Activated T-cell treated with anti-CD3 and anti-CD28 coated beads, Interleukin-2, amount 50 U/mL, for 48 hours (primary cell): ENCODE data around the gene PAIP1.
"Not testable (repeated sequence)": the region's sequence is repeated elsewhere in the genome, so short reads cannot be mapped to it uniquely, and the experiment has no call there.

Experiments
- DNase-seq, 2 experiments: peaks; one replicate each; pipeline ENCODE4 v3.0.0-alpha.2; 2020

Gene PAIP1

DNA sequence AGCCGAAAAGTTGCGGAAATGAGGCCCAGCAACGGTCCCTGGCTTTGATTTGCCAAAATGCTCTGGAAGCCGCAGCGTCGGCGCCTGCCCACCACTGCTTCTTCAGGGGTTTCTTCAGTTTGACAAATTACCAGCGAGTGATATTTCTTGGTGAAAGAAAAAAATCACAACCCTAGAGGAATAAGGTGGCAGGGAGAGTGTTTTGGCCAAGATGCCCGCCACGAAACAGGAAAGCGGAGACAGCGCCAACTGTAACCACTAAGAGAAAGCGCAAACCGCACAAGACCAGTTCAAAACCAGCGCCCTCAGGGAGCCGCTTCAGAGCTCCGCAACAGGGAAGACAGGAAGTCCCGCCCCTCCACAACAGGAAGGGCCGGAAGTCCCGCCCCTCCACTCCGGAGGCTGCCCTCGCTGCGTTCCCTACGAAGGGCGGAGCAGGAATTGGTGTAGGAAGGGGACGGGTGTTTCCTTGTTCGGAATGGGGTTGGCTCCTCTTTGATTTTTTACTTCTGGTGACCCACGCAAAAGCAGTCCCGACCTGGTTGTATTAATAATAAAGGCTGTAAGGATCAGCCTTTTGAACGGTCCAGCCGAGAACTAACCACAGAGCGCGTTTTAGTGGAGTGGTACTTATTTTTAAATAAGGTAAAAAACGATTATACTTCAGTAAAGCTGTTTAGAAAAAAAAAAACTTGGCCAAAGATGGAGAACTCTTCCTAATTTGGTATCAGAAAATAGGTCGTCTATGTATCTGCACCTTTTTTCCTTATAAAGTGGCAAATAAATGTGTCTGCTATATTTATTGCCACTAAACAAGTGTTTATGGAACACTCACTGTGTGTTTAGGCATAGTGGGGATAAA lies 41.8 kb downstream of the PAIP1 start, which contains the start of gene C5orf34:
Gene C5orf34 (minus strand): TSS at position 333 of the 862 bp plus-strand sequence. CDS start 5,809 bp downstream, outside the sequence.
- peak; percentile 94 to 97 for DNase-seq

DNA sequence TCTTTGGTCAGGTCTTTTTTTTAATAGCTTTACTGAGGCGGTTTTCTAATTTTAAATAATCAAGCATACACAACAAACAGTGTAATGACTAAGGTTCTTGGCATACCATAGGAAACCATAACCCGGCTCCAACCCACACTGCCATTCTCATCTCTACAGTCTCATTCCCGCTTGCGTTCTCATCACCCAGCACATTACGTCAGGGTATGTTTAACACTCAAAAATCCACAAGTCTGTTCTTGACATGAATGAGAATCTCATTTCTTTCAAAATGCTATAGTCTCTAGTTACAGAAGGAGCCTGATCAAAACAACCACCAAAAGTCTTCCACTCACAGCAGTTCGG lies 42.4 kb downstream of the PAIP1 start:
- no peak for DNase-seq

DNA sequence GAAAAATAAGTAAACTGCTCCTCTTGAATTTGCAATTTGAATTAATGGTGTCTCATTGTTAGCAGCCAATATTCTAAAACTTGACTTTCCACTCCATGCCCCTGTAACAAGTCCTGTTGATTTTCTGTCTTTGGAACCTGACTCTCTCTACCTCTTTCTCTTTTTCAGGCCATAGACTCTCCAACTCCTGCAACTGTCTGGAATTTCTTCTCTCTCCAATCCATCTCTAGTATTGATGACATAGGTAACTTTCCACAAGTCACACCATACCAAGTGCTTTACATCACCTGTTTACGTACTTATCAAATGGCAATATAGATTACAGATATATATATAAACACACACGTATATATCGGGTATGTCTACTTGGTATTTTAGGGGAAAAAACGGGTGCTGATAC lies 42.9 kb downstream of the PAIP1 start:
- DNase-seq: no peak

DNA sequence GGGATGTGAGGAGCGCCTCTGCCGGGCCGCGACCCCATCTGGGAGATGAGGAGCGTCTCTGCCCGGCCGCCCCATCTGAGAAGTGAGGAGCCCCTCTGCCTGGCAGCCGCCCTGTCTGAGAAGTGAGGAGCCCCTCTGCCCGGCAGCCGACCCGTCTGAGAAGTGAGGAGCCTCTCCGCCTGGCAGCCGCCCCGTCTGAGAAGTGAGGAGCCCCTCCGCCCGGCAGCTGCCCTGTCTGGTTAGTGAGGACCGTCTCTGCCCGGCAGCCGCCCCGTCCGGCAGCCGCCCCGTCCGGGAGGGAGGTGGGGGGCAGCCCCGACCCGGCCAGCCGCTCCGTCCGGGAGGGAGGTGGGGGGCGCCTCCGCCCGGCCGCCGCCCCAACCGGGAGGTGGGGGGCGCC lies 45.8 kb downstream of the PAIP1 start:
- DNase-seq: not testable (repeated sequence)

DNA sequence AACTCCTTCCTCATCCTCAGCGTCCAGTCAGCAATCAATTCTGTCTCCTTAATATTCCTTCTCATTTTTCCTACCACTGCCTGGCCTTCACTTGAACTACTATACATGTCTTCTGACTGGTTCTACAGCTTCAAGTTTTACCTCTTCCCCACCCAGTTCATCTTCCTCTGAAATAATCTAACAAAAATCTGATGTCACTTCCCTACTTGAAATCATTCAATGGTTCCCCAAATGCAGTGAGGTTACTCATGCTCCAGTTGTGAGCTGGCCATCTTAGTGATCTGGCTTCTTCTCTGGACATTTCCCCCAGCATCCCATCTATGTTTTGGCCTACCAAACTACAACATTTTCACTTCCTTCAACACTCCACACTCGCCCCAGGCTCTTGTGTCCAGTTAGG lies 58.3 kb downstream of the PAIP1 start:
- DNase-seq: no peak

DNA sequence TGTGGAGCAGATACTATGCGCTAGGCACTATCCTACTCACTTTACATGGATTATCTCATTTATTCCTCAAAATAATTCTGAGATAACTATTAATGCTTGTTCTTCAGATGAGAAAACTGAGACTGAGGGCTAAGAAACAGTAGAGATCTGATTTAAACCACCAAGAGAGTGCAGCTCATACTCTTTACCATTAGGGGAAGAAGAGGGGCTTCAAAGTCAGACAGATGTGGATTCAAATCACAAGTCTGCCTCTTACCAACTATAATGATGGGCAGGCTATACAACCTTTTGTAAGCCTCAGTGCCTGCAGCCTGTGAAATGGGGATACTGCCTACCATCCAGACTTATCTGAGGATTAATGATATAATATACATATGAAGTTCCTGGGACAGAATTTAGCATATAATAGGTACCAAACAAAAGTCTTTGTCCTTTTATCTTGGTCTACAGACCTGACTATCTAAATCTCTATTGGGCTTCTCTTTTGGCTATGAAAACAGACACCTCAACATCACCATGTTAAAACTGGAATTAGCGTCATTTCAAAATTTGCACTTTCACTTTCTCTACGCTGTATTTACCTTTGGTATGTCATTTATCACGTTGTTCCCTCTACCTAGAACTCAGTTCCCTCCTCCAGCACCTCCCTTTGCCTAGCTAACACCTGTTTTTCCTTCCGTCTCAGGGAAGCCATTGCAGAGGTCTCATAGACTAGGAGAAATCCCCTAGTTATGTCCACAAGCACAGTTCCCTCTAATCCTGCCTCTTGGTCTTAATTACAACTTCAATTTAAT lies 59.4 kb downstream of the PAIP1 start:
- DNase-seq: no peak

DNA sequence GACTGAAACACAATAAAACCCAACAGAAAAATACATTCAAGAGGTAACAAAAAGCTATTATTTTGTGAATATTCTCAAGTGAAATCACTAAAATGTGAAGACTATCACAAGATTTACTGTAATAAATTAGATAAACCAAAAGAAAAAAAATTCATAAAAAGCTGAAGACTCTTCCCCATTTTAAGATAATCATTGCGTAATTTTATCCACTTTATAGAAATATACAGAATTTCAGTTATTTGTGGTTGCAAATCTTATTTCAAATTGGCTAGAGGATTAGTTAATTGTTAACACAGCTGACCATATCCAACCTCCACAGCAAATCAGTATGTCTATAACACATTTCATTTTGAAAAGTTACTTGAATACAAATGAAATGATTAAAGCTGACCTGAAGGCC lies 65.6 kb downstream of the PAIP1 start:
- DNase-seq: no peak

DNA sequence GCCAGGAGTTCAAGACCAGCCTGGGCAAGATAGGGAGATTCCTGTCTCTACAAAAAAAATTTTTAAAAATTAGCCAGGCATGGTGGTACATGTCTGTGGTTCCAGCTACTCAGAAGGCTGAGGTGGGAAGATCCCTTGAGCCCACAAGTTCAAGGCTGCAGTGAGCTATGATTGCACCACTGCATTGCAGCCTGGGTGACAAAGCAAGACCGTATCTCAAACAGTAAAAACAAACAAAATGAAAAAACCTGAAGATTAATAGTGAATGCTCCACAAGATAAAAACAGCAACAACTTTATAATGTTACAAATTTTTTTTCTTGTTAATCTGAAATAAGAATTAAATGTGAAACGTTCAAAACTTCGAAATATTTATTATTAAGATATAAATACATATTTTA lies 70.5 kb downstream of the PAIP1 start:
- DNase-seq: no peak

DNA sequence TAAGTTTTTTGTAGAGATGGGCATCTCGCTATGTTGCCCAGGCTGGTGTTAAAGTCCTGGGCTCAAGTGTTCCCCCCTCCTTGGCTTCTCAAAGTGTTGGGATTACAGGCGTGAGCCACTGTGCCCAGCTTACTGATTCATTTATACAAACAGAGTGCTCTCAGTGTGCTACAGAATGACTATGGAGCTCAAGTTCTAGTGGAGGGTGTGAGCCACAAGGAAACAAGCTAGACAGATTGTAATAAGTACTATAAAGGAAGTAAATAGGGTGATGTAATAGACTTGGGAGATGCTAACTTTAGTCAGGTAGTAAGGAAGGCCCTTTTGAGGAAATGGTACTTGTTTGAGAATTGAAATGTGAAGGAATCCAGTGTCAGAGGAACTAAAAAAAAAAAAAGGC lies 71.5 kb downstream of the PAIP1 start:
- no peak for DNase-seq

DNA sequence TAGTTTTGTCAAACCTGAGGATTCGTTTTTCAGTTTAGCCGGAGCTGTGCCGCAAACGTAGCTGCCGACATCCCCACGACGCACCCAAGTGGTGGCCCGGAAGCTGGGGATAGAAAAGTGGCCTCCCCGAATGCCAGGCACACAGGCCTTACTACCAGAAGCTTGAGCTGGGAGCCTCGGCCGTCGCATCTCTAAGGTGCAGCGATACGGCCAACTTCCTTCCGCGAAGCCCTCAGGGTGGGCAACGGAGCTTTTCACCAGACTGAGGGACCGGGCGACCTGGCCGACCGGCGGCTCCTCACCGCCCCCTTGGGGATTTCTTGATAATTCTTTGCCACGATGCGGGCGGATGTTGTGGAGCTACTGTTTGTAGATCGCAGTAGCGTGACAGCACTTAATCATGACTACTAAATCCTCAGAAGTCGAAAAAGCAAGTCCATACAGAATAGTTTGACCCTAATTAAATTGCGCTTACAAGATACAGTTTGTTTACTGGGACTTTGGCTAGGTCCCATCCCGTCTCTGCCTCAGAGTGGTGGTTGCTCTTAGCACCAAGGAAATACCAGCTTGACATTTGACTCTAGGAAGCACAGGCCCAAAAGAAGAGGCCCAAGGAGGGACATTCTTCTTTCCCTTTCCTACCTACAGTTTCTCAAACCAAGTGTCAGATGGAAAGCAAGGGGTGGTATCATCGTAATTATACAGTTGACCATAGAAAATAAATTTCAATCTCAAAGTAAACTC lies 72.6 kb downstream of the PAIP1 start:
- DNase-seq: peak; percentile 90 to 92

DNA sequence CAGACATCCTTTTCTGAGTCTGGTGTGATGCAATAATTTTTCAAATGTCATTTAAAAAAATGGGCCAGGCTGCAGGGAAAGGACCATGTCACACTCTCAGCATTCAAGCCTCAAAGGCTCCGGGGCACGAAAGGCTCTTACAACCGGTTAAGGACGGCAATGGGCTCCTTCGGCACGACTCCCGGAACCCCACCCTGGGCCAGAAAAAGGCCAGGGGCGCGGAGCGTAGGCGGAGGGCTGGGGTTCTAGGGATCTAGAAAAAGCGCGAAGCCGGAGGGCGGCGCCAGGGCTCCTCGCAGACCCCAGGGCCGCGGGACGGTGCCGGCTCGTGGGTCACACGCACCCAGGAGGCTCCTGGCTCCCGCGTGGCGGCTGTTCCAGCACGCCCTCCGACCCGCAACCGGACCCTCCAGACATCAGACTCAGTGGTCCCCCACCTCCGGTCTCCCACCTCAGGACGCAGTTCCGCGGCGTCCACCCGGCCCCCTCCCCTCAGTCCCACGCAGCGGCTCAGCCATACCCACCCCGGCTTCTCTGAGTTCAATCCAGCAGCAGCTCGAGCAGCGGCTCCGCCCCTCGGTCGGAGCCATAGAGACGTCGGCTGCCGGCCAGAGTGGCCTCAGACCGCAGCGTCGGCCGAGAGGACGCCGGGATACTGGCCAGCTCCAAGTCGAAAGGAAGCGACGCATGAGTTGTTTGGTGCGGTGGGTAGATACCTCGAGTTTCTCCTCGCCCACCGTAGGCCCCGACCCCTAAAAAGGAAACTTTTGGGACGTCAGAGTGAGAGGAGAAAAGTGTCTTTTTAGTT lies 73.4 kb downstream of the PAIP1 start, which contains the start of gene TMEM267:
Gene TMEM267 (minus strand): TSS at position 568 of the 808 bp plus-strand sequence. CDS start 29,896 bp downstream, outside the sequence.
- DNase-seq: peak; percentile 89 to 91

DNA sequence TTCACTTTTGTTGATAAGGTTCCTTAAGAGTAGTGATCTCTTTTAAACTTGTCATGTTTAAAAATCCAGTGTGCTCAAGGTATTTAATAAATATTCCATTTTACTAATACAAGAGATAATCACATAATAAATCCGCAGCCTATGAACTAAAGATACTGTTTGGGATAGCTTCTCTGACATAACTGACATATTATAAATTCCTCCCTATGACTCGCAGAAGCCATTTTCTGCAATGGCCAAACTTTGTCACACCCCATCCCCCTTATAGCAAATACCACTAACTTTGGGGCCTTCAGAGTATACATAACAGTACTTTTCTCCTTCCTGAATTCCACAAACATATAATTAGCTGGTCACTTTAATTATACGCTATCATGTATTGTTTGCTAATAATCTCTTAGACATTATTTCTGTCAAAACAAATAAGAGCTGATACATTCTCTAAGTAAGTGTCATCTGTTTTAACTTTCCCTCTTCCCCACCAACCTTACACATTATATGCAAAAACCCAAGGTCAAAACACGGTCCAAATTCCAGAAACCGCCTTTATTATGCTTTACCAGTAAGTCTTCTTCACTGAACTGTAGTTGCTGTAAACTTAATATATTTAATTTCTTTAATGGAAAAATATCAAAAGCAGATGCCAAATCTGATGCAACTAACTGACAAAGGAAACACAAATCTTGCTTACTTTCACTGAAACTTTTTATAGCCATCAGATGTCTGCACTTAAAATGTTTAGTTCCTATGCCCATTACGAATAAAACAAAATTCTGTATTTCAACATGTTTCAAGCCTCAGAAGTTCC lies 74.2 kb downstream of the PAIP1 start:
- no peak for DNase-seq
